GM06990 (cell line): ENCODE measurements around the gene TANC1.

Source experiments
- DNase-seq: peaks from one replicate; pipeline ENCODE4 v3.0.0-alpha.2; 2011; ENCODE audit not compliant: insufficient read length; ENCODE audit errors: extremely low read depth
- H3K27me3 ChIP-seq: replicated peaks from 2 replicates; pipeline ENCODE4 v1.6.0; 2011; ENCODE audit warnings: low read length; ENCODE audit not compliant: control insufficient read depth, insufficient read depth
- H3K36me3 ChIP-seq: 2 replicates; pipeline ENCODE4 v1.5.1; 2011; ENCODE audit warnings: low read length; ENCODE audit not compliant: control insufficient read depth, insufficient read depth
- H3K4me3 ChIP-seq: replicated peaks from 2 replicates; pipeline ENCODE4 v1.5.1; 2011; ENCODE audit warnings: low read depth, mild to moderate bottlenecking, control low read depth, low read length
- TF ChIP-seq, protein P1 (sequence below): IDR thresholded peaks from 2 replicates; pipeline ENCODE4 v1.5.1; 2011; ENCODE audit warnings: low read length, control low read depth, mild to moderate bottlenecking, inconsistent platforms; ENCODE audit not compliant: insufficient read depth, poor library complexity, severe bottlenecking

Gene TANC1

DNA sequence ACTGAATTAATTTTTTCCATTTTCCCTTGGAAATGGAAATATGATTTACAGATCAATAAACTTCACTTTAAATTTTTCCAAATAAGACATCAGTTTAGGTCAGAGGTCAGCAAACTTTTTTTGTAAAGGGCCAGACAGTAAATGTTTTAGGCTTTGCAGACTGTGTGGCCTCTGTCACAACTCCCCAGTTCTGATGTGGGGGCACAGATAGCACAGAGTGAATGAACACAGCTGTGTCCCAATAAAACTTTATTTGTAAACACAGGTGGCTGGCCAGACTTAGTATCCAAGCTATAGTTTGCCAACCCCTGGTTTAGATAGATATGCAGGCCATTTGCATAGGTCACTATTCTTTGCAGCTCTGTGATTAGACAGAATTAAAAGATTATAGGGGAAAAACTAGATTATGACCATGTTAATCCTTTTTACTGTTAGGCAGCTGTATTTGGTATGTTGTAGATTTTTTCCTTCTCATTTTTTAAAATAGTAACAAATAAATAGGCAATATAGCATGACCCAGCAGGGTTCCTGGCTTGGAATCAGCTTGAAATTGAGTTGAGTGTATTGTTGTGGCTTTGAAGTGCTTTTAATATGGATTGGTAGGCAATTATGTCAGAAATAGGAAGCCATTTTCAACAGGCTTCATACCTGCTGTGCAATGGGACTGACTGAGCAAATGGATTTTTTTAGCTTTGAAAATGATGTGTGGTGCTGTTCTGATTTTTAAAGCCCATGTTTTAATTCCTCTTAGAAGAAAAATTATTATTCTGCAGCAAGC lies 258.4 kb downstream of the TANC1 start:
- H3K36me3 ChIP-seq, result peaks cover 22% of the 10 kb centered on the region
- no peak overlapping the region for H3K4me3 ChIP-seq
- no peak for DNase-seq
- H3K27me3 ChIP-seq, result no peaks in the 10 kb centered on the region
- TF ChIP-seq, protein P1, sequence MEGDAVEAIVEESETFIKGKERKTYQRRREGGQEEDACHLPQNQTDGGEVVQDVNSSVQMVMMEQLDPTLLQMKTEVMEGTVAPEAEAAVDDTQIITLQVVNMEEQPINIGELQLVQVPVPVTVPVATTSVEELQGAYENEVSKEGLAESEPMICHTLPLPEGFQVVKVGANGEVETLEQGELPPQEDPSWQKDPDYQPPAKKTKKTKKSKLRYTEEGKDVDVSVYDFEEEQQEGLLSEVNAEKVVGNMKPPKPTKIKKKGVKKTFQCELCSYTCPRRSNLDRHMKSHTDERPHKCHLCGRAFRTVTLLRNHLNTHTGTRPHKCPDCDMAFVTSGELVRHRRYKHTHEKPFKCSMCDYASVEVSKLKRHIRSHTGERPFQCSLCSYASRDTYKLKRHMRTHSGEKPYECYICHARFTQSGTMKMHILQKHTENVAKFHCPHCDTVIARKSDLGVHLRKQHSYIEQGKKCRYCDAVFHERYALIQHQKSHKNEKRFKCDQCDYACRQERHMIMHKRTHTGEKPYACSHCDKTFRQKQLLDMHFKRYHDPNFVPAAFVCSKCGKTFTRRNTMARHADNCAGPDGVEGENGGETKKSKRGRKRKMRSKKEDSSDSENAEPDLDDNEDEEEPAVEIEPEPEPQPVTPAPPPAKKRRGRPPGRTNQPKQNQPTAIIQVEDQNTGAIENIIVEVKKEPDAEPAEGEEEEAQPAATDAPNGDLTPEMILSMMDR, result no peak

DNA sequence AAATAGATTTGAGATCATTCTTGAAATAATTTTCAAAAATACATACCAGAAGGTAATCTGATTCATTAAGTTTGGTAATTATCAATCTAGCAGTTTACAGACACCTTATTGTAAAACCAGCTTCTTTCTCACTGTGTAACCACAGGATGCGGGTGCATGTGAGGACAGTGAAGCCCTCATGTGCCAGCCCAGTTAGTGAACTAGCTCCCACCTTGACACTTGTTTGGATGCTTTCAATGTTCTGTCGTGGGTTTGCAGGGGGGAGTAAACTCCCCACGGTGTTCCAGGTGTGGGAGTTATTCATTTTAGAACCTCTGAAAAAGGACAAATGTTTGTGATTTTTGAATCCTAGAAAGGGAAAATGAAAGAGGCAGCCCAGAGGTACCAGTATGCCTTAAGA lies 259.0 kb downstream of the TANC1 start:
- TF ChIP-seq, protein P1, result no peak
- H3K27me3 ChIP-seq, result no peaks in the 10 kb centered on the region
- peaks cover 22% of the 10 kb centered on the region for H3K36me3 ChIP-seq
- DNase-seq, result no peak
- no peak overlapping the region for H3K4me3 ChIP-seq

DNA sequence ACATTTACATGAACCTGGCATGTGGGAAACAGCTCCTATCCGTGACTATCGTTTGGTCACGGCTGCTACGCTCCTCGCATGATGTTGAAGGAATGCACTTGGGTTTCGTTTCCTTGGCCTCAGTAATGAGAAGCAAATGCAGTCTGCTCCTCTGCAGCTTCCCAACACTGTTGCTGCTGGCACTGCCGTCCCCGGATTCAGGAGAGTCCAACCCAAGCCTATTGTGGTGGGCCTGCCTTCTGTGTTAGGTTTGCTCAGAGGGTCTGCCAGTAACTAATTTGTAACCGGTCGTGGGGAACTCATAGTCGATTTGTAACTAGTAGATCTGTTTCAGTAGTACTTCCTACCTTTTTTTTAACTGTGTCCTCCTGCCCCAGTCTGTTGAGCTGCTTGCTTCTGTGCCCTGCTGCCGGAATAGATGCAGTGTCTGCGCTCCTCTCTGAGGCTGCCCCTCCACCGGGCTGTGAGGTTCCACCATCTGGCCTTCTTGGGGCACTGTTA lies 259.7 kb downstream of the TANC1 start:
- DNase-seq, result no peak
- TF ChIP-seq, protein P1, result no peak
- H3K4me3 ChIP-seq, result no peak overlapping the region
- H3K27me3 ChIP-seq, result no peaks in the 10 kb centered on the region
- H3K36me3 ChIP-seq, result peaks cover 22% of the 10 kb centered on the region

DNA sequence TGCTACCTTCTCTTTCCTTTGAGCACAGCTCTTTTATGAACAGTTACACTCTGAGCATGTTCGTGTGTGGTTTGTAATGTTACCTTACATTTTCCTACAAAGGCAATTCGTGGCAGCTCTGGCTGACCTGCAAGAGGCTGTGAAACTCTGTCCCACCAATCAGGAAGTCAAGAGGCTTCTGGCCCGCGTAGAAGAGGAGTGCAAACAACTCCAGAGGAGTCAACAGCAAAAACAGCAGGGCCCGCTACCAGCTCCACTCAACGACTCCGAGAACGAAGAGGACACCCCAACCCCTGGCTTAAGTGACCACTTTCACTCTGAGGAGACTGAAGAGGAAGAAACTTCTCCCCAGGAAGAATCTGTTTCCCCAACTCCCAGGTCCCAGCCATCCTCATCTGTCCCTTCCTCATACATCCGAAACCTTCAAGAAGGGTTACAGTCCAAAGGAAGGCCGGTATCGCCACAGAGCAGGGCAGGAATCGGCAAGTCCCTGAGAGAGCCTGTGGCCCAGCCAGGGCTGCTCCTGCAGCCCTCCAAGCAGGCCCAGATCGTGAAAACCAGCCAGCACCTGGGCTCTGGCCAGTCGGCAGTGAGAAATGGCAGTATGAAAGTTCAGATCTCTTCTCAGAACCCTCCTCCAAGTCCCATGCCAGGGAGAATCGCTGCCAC lies 261.2 kb downstream of the TANC1 start:
- Histone ChIP-seq H3K36me3 (peaks cover 17% of the 10 kb centered on the region), H3K4me3 (no peak overlapping the region), H3K27me3 (no peaks in the 10 kb centered on the region)
- TF ChIP-seq, protein P1, result no peak
- no peak for DNase-seq

DNA sequence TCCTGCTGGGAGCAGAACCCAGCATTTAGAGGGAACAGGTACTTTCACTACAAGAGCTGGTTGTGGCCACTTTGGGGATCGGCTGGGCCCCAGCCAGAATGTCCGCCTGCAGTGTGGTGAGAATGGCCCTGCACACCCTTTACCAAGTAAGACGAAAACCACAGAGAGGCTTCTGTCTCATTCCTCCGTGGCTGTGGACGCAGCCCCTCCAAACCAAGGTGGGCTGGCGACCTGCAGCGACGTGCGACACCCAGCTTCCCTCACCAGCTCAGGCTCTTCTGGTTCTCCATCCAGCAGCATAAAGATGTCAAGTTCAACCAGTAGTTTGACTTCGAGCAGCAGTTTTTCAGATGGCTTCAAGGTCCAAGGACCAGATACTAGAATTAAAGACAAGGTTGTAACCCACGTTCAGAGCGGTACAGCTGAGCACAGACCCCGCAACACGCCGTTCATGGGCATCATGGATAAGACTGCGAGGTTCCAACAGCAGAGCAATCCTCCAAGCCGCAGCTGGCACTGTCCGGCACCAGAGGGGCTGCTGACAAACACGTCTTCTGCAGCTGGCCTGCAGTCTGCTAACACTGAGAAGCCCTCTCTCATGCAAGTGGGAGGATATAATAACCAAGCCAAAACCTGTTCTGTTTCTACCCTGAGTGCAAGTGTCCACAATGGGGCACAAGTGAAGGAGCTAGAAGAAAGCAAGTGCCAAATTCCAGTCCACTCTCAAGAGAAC lies 261.9 kb downstream of the TANC1 start:
- H3K4me3 ChIP-seq, result no peak overlapping the region
- TF ChIP-seq, protein P1, result no peak
- H3K27me3 ChIP-seq, result no peaks in the 10 kb centered on the region
- DNase-seq, result no peak
- peaks cover 16% of the 10 kb centered on the region for H3K36me3 ChIP-seq
